ENCODE data around the gene MAPK4.

GRCh38 chr18:50745945-50746344 is 186.1 kb downstream of the MAPK4 start:
- TF ChIP-seq CTCF (conservative IDR thresholded peaks at IDR 0.05) (no peak), ZFX (IDR thresholded peaks at IDR 0.05) (no peak)

Measured in C4-2B (cell line).